Thoracic aorta (tissue), 2 donors: Measurements from ENCODE around the gene NFE2L1. TPM values are rescaled to one million over a fixed set of nuclear protein-coding genes. Genes with fewer than 3 reads are reported as not detected.

ENCODE experiments used
- ATAC-seq: fragments of 150-250 bp; one replicate; pipeline ENCODE4 v1.8.0; 2017; ENCODE audit warnings: low read depth; ENCODE audit not compliant: insufficient number of reproducible peaks, low FRiP score
- DNase-seq: peaks from one replicate; pipeline ENCODE4 v3.0.0-alpha.2; 2020; ENCODE audit warnings: low spot score
- H3K27ac ChIP-seq, 2 donors: fragments of 200-600 bp; sonication (generic); 1 replicate in 1 of 2; 2 replicates in 1 of 2; pipeline ENCODE4 v1.5.1; 2016; ENCODE audit warnings: mild to moderate bottlenecking in 2 of 2, moderate library complexity in 2 of 2
- H3K27me3 ChIP-seq: fragments of 200-600 bp; sonication (generic); replicated peaks from 2 replicates; pipeline ENCODE4 v1.6.0; 2016; ENCODE audit warnings: mild to moderate bottlenecking; ENCODE audit not compliant: insufficient read depth
- H3K36me3 ChIP-seq: fragments of 200-600 bp; sonication (generic); one replicate; pipeline ENCODE4 v1.5.1; 2016
- H3K4me1 ChIP-seq, 2 donors: fragments of 200-600 bp; sonication (generic); 1 replicate in 1 of 2; 2 replicates in 1 of 2; pipeline versions ENCODE4 v1.5.1 to v1.6.0; 2016; ENCODE audit warnings: low read depth in 2 of 2, mild to moderate bottlenecking in 1 of 2; ENCODE audit not compliant: control insufficient read depth in 1 of 2
- H3K4me3 ChIP-seq: fragments of 200-600 bp; sonication (generic); 2 replicates; pipeline ENCODE4 v1.5.1; 2016; ENCODE audit warnings: mild to moderate bottlenecking
- H3K9me3 ChIP-seq: fragments of 200-600 bp; sonication (generic); 2 replicates; pipeline ENCODE4 v1.5.1; 2016
- total RNA-seq, 2 donors: library from RNA; depleted of rRNA; stranded (reverse); fragments of >200 nt; gene quantifications; one replicate each; pipeline versions ENCODE4 v1.1.0 to v1.2.3, GENCODE V29; 2016
- TF ChIP-seq, protein P1 (sequence below): fragments of 200-600 bp; sonication (generic); IDR thresholded peaks from one replicate; pipeline ENCODE4 v1.5.1; 2019; ENCODE audit warnings: antibody characterized with exemption

Gene NFE2L1
- total RNA-seq, 2 donors from 2014 or later, result 131 to 155 TPM

DNA sequence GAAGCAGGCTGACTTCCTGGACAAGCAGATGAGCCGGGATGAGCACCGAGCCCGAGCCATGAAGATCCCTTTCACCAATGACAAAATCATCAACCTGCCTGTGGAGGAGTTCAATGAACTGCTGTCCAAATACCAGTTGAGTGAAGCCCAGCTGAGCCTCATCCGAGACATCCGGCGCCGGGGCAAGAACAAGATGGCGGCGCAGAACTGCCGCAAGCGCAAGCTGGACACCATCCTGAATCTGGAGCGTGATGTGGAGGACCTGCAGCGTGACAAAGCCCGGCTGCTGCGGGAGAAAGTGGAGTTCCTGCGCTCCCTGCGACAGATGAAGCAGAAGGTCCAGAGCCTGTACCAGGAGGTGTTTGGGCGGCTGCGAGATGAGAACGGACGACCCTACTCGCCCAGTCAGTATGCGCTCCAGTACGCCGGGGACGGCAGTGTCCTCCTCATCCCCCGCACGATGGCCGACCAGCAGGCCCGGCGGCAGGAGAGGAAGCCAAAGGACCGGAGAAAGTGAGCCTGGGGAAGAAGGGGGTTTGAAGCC lies 11.0 kb downstream of the NFE2L1 start:
- TF ChIP-seq, protein P1, sequence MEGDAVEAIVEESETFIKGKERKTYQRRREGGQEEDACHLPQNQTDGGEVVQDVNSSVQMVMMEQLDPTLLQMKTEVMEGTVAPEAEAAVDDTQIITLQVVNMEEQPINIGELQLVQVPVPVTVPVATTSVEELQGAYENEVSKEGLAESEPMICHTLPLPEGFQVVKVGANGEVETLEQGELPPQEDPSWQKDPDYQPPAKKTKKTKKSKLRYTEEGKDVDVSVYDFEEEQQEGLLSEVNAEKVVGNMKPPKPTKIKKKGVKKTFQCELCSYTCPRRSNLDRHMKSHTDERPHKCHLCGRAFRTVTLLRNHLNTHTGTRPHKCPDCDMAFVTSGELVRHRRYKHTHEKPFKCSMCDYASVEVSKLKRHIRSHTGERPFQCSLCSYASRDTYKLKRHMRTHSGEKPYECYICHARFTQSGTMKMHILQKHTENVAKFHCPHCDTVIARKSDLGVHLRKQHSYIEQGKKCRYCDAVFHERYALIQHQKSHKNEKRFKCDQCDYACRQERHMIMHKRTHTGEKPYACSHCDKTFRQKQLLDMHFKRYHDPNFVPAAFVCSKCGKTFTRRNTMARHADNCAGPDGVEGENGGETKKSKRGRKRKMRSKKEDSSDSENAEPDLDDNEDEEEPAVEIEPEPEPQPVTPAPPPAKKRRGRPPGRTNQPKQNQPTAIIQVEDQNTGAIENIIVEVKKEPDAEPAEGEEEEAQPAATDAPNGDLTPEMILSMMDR, result no peak
- H3K9me3 ChIP-seq, result no peaks in the 10 kb centered on the region
- peaks cover 15 to 38% of the 10 kb centered on the region in 2 donors for H3K4me1 ChIP-seq
- H3K4me3 ChIP-seq, result no peak overlapping the region
- H3K27me3 ChIP-seq, result no peaks in the 10 kb centered on the region
- no peak for ATAC-seq
- peaks cover 63% of the 10 kb centered on the region for H3K36me3 ChIP-seq
- no peak for DNase-seq
- H3K27ac ChIP-seq, result no peak overlapping the region

DNA sequence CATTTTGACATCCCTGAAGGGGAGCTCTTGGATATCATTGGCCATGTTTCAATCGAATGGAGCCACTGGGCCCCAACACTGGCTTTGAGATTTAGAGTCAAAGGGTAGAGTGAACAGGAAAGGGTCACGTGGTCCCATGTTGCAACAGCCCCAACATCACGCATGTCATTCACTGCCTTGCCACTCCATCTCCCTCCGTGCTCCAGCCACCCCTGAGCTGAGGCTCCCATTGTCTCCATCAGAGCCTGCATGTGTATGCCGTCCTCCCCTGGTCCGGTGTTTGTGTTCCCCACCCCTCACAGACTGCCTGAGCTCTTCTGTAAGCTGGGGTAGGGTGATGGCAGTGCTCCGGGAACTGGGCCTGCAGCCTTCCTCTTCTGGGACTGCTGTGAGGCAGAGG lies 12.1 kb downstream of the NFE2L1 start:
- TF ChIP-seq, protein P1, result no peak
- H3K27me3 ChIP-seq, result no peaks in the 10 kb centered on the region

DNA sequence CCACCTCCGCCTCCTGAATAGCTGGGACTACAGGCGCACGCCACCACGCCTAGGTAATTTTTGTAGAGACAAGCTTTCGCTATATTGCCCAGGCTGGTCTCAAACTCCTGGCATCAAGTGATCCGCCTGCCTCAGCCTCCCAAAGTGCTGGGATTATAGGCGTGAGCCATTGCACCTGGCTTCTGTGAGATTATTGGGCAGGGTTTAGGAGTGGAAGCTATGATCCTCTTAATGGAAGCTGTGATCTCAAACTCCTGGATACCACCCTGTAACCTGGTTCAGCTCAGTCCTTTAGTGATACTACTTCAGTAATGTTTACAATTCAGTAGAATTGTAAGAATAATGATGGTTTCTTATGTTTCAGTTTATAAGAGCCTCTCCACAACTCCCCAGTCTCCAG lies 14.1 kb downstream of the NFE2L1 start:
- Histone ChIP-seq H3K4me3 (no peak overlapping the region), H3K27me3 (no peaks in the 10 kb centered on the region), H3K27ac (peak overlapping the region in 1 of 2 donors; percentile 34), H3K9me3 (no peaks in the 10 kb centered on the region), H3K36me3 (peaks cover 63% of the 10 kb centered on the region), H3K4me1 (peaks cover 13 to 33% of the 10 kb centered on the region in 2 donors)
- DNase-seq, result no peak
- TF ChIP-seq, protein P1, result no peak
- ATAC-seq, result no peak

More for the DNA sequence above, 12.1 kb downstream of the NFE2L1 start:
- ATAC-seq (no peak), DNase-seq (no peak)
- peak overlapping the region; percentile 37 to 46 for H3K27ac ChIP-seq
- H3K4me3 ChIP-seq, result no peak overlapping the region
- H3K36me3 ChIP-seq, result peaks cover 63% of the 10 kb centered on the region
- H3K4me1 ChIP-seq, result peaks cover 10 to 29% of the 10 kb centered on the region in 2 donors
- no peaks in the 10 kb centered on the region for H3K9me3 ChIP-seq

DNA sequence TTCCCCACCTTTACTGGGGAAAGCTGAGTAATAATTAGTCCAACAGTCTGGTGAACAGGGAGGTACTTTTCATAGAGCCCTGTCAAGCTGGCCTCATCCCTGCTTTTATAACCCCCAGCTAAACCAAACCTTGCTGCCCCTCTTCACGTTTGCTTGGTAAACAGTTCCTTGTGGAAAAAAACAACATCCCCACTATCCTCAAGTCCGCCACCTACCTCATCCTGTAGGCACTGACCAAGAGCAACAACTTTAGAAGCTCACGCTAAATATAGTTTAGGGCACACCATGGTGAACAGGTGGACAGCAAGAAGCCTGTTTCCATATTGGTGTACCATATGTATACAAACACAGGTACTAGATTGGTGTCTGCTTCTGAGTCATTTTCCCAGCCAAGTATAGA lies 16.5 kb downstream of the NFE2L1 start:
- DNase-seq (no peak), ATAC-seq (no peak)
- Histone ChIP-seq H3K4me3 (no peak overlapping the region), H3K9me3 (no peaks in the 10 kb centered on the region), H3K27me3 (no peaks in the 10 kb centered on the region), H3K27ac (peak overlapping the region; percentile 16 to 78), H3K4me1 (peaks cover 19 to 35% of the 10 kb centered on the region in 2 donors), H3K36me3 (peaks cover 44% of the 10 kb centered on the region)
- TF ChIP-seq, protein P1, result no peak

DNA sequence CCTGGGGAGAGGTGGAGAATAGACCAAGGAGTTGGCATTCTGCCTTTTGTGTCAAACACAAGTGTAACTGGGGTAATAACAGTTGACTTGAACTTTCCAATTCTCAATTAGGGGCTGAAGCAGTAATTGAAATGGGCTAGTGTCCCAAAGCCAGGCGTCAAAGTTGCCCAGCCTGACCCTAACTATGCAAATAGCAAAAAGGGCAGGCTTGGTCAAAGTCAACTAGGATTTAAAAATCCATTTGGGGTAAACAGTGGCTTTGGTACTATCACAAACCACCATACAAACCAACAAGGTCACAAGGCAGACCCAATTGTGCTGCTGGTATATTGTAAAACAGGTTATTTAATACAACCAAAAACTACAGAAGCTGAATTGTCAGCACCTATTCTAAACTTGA lies 18.0 kb downstream of the NFE2L1 start:
- no peak for ATAC-seq
- TF ChIP-seq, protein P1, result no peak
- Histone ChIP-seq H3K9me3 (no peaks in the 10 kb centered on the region), H3K27ac (peak overlapping the region in 1 of 2 donors; percentile 78), H3K4me3 (no peak overlapping the region), H3K4me1 (peaks cover 19 to 26% of the 10 kb centered on the region in 2 donors), H3K36me3 (peaks cover 47% of the 10 kb centered on the region), H3K27me3 (no peaks in the 10 kb centered on the region)
- DNase-seq, result no peak
